NCI-H187 treated with DMSO at 0.1 percent for 48 hours (cell line): ENCODE data around the gene ITSN1.
A peak's percentile ranks its signal among the peaks of the same experiment; 100 is the strongest.
"Not testable (repeated sequence)": the region's sequence is repeated elsewhere in the genome, so short reads cannot be mapped to it uniquely, and the experiment has no call there.

Experiments used
- DNase-seq: peaks from one replicate; lab custom pipeline; 2025; lab: John Stamatoyannopoulos, UW

Gene ITSN1

GRCh38 chr21:33843216-33843615, 200.9 kb downstream of the ITSN1 start:
- no peak for DNase-seq

GRCh38 chr21:33844104-33844889, 202.0 kb downstream of the ITSN1 start:
- DNase-seq = no peak

- DNase-seq = no peak
Measured at GRCh38 chr21:33844890-33845205, 202.5 kb downstream of the ITSN1 start.

GRCh38 chr21:33846141-33846540, 203.8 kb downstream of the ITSN1 start:
- no peak for DNase-seq

GRCh38 chr21:33847588-33848248, 205.4 kb downstream of the ITSN1 start:
- no peak for DNase-seq

GRCh38 chr21:33848249-33848953, 206.1 kb downstream of the ITSN1 start:
- peak; percentile 14 for DNase-seq

- DNase-seq = no peak
Measured at GRCh38 chr21:33849834-33850233, 207.5 kb downstream of the ITSN1 start.

GRCh38 chr21:33850401-33850800, 208.1 kb downstream of the ITSN1 start:
- no peak for DNase-seq

GRCh38 chr21:33850985-33851384, 208.7 kb downstream of the ITSN1 start:
- DNase-seq = no peak

- DNase-seq = no peak
Measured at GRCh38 chr21:33852485-33852884, 210.2 kb downstream of the ITSN1 start.

GRCh38 chr21:33854604-33855003, 212.3 kb downstream of the ITSN1 start:
- DNase-seq = no peak

GRCh38 chr21:33855190-33855589, 212.9 kb downstream of the ITSN1 start:
- no peak for DNase-seq

GRCh38 chr21:33856893-33857527, 214.7 kb downstream of the ITSN1 start:
- no peak for DNase-seq

- DNase-seq = no peak
Measured at GRCh38 chr21:33857846-33858666, 215.8 kb downstream of the ITSN1 start.

GRCh38 chr21:33858667-33859372, 216.5 kb downstream of the ITSN1 start:
- no peak for DNase-seq

- no peak for DNase-seq
Measured at GRCh38 chr21:33859373-33860102, 217.2 kb downstream of the ITSN1 start.

- DNase-seq = no peak
Measured at GRCh38 chr21:33860332-33860879, 218.1 kb downstream of the ITSN1 start.

GRCh38 chr21:33861125-33861524, 218.8 kb downstream of the ITSN1 start:
- DNase-seq = no peak

GRCh38 chr21:33863191-33863590, 220.9 kb downstream of the ITSN1 start:
- not testable (repeated sequence) for DNase-seq

GRCh38 chr21:33864150-33864549, 221.8 kb downstream of the ITSN1 start:
- DNase-seq = no peak
